GM18867 (cell line): Measurements from ENCODE around the gene ZDHHC11B.
"Not testable (repeated sequence)": the region's sequence is repeated elsewhere in the genome, so short reads cannot be mapped to it uniquely, and the experiment has no call there.

Experiments
- ATAC-seq: cut with Tn5 transposase; IDR thresholded peaks from one replicate; pipeline ENCODE4 v1.9.1; 2021; ENCODE audit warnings: mild to moderate bottlenecking, moderate library complexity; ENCODE audit not compliant: unreplicated experiment

The ZDHHC11B gene

GRCh38 chr5:784428-785177 is at the start of gene ZDHHC11B:
Gene ZDHHC11B, minus strand, starts transcription at chr5:784729. Its CDS starts 17,810 bp downstream, at chr5:766919.
- ATAC-seq, result peak; percentile 62

GRCh38 chr5:834013-834412 is 49.5 kb upstream of the ZDHHC11B start:
- ATAC-seq, result not testable (repeated sequence)

GRCh38 chr5:828194-828593 is 43.7 kb upstream of the ZDHHC11B start:
- ATAC-seq, result not testable (repeated sequence)

GRCh38 chr5:825544-825943 is 41.0 kb upstream of the ZDHHC11B start:
- not testable (repeated sequence) for ATAC-seq

- no peak for ATAC-seq
These were observed 37.0 kb upstream of the ZDHHC11B start for GRCh38 chr5:821504-821903.

GRCh38 chr5:820245-820644 is 35.7 kb upstream of the ZDHHC11B start:
- no peak for ATAC-seq

- no peak for ATAC-seq
These were observed 34.5 kb upstream of the ZDHHC11B start for GRCh38 chr5:819078-819477.

- no peak for ATAC-seq
These were observed 31.6 kb upstream of the ZDHHC11B start for GRCh38 chr5:816176-816575.

GRCh38 chr5:815449-815848 is 30.9 kb upstream of the ZDHHC11B start:
- ATAC-seq, result no peak

GRCh38 chr5:813575-813974 is 29.0 kb upstream of the ZDHHC11B start:
- not testable (repeated sequence) for ATAC-seq

- ATAC-seq, result not testable (repeated sequence)
These were observed 26.9 kb upstream of the ZDHHC11B start for GRCh38 chr5:811384-811783.

GRCh38 chr5:807719-808514 is 23.4 kb upstream of the ZDHHC11B start:
- not testable (repeated sequence) for ATAC-seq

- ATAC-seq, result no peak
These were observed 16.9 kb upstream of the ZDHHC11B start for GRCh38 chr5:801472-801871.

- ATAC-seq, result not testable (repeated sequence)
These were observed 16.5 kb upstream of the ZDHHC11B start for GRCh38 chr5:801055-801454.

GRCh38 chr5:798505-799138 is 14.1 kb upstream of the ZDHHC11B start:
- ATAC-seq, result peak; percentile 41

- ATAC-seq, result not testable (repeated sequence)
These were observed 13.5 kb upstream of the ZDHHC11B start for GRCh38 chr5:797986-798385.

GRCh38 chr5:795873-796272 is 11.3 kb upstream of the ZDHHC11B start:
- not testable (repeated sequence) for ATAC-seq

GRCh38 chr5:794948-795347 is 10.4 kb upstream of the ZDHHC11B start:
- not testable (repeated sequence) for ATAC-seq

- not testable (repeated sequence) for ATAC-seq
These were observed 4.2 kb upstream of the ZDHHC11B start for GRCh38 chr5:788703-789102.

GRCh38 chr5:787857-788233 is 3.3 kb upstream of the ZDHHC11B start:
- not testable (repeated sequence) for ATAC-seq

- ATAC-seq, result not testable (repeated sequence)
These were observed 2.8 kb upstream of the ZDHHC11B start for GRCh38 chr5:787224-787856.
